Stimulated activated CD4-positive, alpha-beta T cell treated with anti-CD3 and anti-CD28 coated beads, Interleukin-12 subunit alpha, Interleukin-12 subunit beta, amount 100 ng/mL, for 24 hours (primary cell): ENCODE results near the gene SUB1.

ENCODE experiments used
- DNase-seq, 2 experiments: peaks; one replicate each; pipeline ENCODE4 v3.0.0-alpha.2; 2020; ENCODE audit warnings: low read depth in 2 of 2

The SUB1 gene

GRCh38 chr5:32642276-32643002 is 57.1 kb downstream of the SUB1 start:
- no peak for DNase-seq

DNA sequence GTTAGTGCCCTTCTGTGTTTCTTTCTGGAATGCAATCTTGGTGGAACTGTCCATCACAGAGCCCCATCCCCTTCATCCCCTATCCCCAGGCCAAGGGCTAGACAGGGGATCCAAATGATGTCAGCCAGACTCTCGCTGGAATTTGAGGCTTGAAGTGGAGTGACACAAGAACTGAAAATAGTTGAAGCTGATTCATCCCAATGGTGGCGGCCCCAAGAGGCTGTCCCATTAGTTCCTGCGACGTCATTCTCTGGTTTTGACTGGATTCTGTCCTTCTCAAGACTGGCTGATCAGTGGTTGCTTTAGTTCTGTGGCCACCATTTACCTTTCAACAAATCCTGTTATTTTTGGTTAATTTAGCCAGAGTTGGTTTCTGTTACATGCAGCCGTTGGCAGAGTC is 59.9 kb downstream of the SUB1 start:
- no peak for DNase-seq

DNA sequence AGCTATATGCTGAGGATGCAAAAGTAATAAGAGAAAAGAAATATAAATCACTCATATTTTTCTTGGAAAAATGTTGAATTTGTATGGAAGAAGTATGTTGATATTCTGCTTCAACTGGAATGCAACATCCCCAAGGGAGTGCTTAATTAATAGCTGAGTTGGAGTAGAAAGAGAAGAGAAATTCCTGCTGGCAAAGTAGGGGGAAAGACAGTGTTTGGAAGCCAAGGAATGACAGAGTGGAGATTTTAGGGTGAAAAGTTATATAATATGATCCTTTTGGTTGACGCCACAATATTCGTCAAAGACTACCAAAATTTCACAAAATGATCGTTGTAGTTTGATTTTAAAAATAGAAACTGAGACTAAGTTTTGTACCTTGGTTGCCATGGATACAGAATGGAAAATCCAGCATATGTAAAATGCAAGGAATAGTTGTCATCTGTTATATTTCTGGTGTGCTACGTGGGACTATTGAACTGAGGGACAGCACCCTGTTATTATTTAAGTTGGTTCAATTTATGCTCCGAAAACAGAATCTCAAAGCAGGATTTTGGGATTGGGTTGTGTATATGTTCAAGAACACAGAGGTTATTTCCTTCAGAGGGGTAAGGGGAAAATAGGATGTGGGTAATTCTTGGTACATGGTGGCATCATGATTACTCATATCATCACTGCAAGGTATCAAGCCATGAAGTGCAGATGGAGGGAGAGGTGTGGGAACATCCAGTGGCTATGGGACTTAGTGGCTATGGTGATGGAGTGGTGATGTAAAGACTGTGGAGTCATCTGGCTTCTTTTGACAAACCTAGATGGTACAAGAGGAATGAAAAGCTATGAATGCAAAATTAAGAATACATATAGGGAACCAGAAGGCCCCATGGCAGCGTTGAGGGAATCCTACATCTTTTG is 61.0 kb downstream of the SUB1 start:
- DNase-seq = no peak

GRCh38 chr5:32651088-32651487 is 65.7 kb downstream of the SUB1 start:
- DNase-seq = no peak

GRCh38 chr5:32651638-32652037 is 66.3 kb downstream of the SUB1 start:
- no peak for DNase-seq
